ENCODE results near the gene LRP6. TPM values are rescaled to one million over a fixed set of nuclear protein-coding genes. Genes with fewer than 3 reads are reported as not detected.
"Not testable (repeated sequence)": the region's sequence is repeated elsewhere in the genome, so short reads cannot be mapped to it uniquely, and the experiment has no call there.

The LRP6 gene
- total RNA-seq (10 to 100 TPM in 3 of 7 donors, 1 to 10 TPM in 4; 7.0 to 14.9 (median 10.0) TPM), polyA plus RNA-seq (1 to 10 TPM in 1 of 3 donors, under 1 TPM in 2; 0.63 to 1.2 (median 0.94) TPM)
- long read RNA-seq, donor 1: 0 reads
- long read RNA-seq, donor 2, full-length matches to known transcripts: 3 of 14 reads
- long read RNA-seq, donor 2, partial matches to known transcripts: 11 of 14 reads
- long read RNA-seq, donor 2, other reads (novel, unspliced or antisense): 0 of 14 reads

DNA sequence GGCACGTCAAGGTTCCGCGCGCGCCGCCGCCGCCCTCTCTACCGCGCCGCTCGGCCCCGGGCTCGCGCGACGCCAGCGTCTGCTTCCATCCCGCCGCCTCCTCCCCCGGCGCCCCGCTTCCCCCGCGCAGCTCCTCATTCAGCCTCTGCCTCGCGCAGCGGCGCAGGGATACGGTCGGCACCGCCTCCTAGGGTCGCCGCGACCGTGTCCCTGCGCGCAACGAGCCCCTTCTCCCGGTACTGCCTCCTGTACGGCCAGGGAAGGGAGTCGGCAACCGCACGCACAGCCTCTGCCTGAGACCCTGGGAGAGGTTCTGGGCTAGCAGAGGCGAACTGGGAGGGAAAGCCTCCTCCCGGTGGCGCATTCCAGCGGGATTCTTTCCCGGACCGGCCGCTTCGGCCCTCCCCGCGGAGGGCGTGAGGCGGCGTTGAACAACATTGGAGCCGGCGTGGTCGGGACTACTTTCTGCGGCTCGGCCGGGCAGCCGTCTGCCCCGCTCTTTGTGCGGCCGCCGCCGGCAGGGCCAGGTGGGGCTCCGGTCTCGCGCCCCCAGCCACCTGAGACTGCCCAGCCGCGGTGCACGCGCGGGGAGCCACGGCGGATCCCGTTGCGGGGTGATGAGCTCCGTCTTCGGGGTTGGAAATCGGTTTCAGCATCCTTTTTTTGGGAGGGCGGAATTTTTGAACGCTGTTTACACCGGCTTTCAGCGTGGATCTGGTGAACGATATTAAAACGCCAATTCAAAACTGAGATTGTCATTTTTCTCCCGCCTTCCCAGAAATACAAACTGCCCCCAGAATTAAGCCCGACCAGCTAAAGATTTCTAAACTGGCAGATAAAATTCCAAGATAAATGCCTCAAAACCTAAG, at the start of gene LRP6:
Gene LRP6 (minus strand): TSS at position 172 of the 869 bp plus-strand sequence. CDS start 309 bp downstream, outside the sequence.
- Histone ChIP-seq H3K27me3 (replicated peaks in 1 of 7) (peaks cover 0 to 70% (median 24%) of the 10 kb centered on the region in 7 donors), H3K27ac (peak within 1 kb of the TSS; percentile 75 to 92 (median 89)), H3K36me3 (no peaks in the 10 kb centered on the region), H3K4me1 (peaks cover 0 to 42% (median 24%) of the 10 kb centered on the region in 6 donors), H3K4me3 (peak within 1 kb of the TSS; percentile 59 to 86 (median 66)), H3K9me3 (no peaks in the 10 kb centered on the region)
- TF ChIP-seq POLR2AphosphoS5 (IDR thresholded peaks at IDR 0.05): peak; percentile 62 to 85 (median 84)
- TF ChIP-seq POLR2A (IDR thresholded peaks at IDR 0.05): peak in 1 of 3 donors; percentile 16
- peak in 2 of 11 experiments; percentile 14 to 24 for TF ChIP-seq CTCF (IDR thresholded peaks at IDR 0.05 in 8 of 11, conservative IDR thresholded peaks at IDR 0.05 in 3 of 11)
- intact Hi-C loops (cut with DNase I; ENCODE audit: low total_unique reads): no loop called here
- peak; percentile 90 for DNase-seq
- 0 to 5% (median 1%) methylated on average over 33 to 92 of the region's 92 CpGs for WGBS, 5 donors

- H3K9me3 ChIP-seq: no peaks in the 10 kb centered on the region
- H3K4me1 ChIP-seq: no peaks in the 10 kb centered on the region
- no peak overlapping the region for H3K4me3 ChIP-seq
- no peak overlapping the region for H3K27ac ChIP-seq
- H3K27me3 ChIP-seq (replicated peaks in 1 of 7): no peaks in the 10 kb centered on the region
- peak; percentile 8 for DNase-seq
- no peaks in the 10 kb centered on the region for H3K36me3 ChIP-seq
- TF ChIP-seq POLR2A (IDR thresholded peaks at IDR 0.05): no peak
- no peak for TF ChIP-seq CTCF (IDR thresholded peaks at IDR 0.05 in 8 of 11, conservative IDR thresholded peaks at IDR 0.05 in 3 of 11)
- TF ChIP-seq POLR2AphosphoS5 (IDR thresholded peaks at IDR 0.05): no peak
- intact Hi-C loops (cut with DNase I; ENCODE audit: low total_unique reads): no loop called here
Measured at GRCh38 chr12:12315838-12316237, 49.0 kb upstream of the LRP6 start.

DNA sequence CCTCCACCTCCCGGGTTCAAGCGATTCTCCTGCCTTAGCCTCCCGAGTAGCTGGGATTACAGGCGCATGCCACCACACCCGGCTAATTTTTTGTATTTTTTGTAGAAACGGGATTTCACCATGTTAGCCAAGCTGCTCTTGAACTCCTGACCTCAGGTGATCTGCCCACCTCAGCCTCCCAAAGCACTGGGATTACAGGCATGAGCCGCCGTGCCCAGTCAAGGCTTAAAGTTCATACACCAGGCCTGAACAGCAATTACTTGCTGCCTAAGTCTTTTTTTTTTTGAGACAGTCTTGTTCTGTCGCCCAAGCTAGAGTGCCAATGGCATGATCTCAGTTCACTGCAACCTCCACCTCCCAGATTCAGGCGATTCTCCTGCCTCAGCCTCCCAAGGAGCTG, 43.9 kb upstream of the LRP6 start:
- H3K4me1 ChIP-seq; intact Hi-C loops (cut with DNase I; ENCODE audit: low total_unique reads); H3K27me3 ChIP-seq (replicated peaks in 1 of 7); H3K27ac ChIP-seq; H3K36me3 ChIP-seq; H3K9me3 ChIP-seq; H3K4me3 ChIP-seq: not testable (repeated sequence)
- WGBS, 5 donors: 79 to 91% (median 85%) methylated on average over 9 to 10 of the region's 10 CpGs
- peak; percentile 29 for DNase-seq

DNA sequence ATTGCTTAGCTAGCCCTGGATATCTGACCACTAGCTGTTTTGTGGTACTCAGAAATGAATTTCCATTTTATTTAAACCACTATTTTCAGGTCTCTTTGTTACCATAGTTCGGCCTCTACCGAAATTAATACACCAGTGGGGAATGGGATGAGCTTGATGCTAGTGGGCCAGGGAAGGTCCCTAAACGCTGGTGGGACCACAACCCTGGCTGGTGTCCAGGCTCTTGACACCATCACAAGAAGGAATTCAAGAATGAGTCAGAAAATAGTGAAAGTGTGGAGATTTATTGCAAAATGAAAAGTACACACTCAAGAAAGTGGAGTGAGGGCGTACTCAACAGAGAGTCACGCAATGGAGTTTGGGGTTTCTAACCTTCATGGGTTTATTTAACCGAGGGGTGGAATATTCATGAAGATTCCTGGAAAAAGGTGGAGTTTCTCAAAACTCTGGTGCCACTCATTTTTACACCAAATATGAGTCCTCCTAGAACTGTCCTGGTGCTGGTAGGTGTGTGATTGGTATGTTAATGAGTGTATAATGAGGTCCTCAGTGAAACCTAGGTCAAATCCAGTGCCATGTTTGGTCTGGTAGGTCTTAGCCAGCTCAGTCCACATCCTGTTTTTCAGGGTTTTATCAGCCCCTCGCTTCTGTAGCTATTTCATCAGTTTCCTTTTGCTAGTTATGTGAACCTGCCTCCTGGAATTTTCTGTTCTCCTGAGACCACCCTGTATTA, 38.9 kb upstream of the LRP6 start:
- Histone ChIP-seq H3K27me3 (replicated peaks in 1 of 7) (peaks cover 0 to 4% (median 0%) of the 10 kb centered on the region in 7 donors), H3K9me3 (peaks cover 0 to 10% (median 0%) of the 10 kb centered on the region in 8 donors), H3K36me3 (no peaks in the 10 kb centered on the region), H3K27ac (no peak overlapping the region), H3K4me3 (no peak overlapping the region), H3K4me1 (no peaks in the 10 kb centered on the region)
- intact Hi-C loops (cut with DNase I; ENCODE audit: low total_unique reads): no loop called here
- no peak for DNase-seq
- WGBS, 5 donors: 74 to 80% (median 78%) methylated on average over 7 of the region's 7 CpGs
- no peak for TF ChIP-seq CTCF (IDR thresholded peaks at IDR 0.05 in 8 of 11, conservative IDR thresholded peaks at IDR 0.05 in 3 of 11)
- no peak for TF ChIP-seq POLR2AphosphoS5 (IDR thresholded peaks at IDR 0.05)
